ENCODE measurements around the gene APEX1. TPM values are rescaled to one million over a fixed set of nuclear protein-coding genes. Genes with fewer than 3 reads are reported as not detected.

Gene APEX1
- polyA plus RNA-seq, 1 of the 3 experiments (the other 2 are of a cell fraction), result 279 TPM

DNA sequence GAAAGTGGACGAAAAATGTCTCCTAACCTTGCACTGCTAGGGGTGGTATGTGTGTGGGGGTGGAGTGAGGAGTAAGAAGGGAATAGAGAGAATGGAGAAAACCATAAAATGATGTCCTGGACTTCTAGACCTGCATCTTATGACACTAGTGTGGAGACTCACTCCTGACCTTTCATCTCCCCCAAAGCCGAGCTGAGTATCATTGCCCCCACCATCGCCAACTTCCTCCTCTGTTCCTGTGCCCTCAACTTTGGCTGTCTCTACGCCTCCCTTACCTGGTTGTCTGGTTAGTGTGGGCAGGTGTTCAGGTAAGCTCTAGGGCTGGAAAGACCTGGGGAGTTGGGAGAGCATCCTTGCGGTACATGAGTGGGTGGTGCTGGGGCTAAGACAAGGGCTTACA lies 14.6 kb upstream of the APEX1 start:
- WGBS (ENCODE audit: low lambda C conversion rate), result 79% methylated on average over 5 of the region's 5 CpGs
- DNase-seq, result no peak
- H3K36me3 ChIP-seq (replicated peaks in 1 of 2; ENCODE audit: control insufficient read depth in 1 of 2, insufficient read depth in 2 of 2, low read length in 1 of 2), result peaks cover 0 to 4% of the 10 kb centered on the region in 2 experiments
- no peak overlapping the region for H3K9ac ChIP-seq
- no peak overlapping the region for H3K27ac ChIP-seq (ENCODE audit: low read depth in 2 of 2, low read length in 1 of 2)
- no peaks in the 10 kb centered on the region for H3K9me2 ChIP-seq
- H3K4me3 ChIP-seq (ENCODE audit: low read depth in 2 of 2, low read length in 1 of 2), result no peak overlapping the region
- H4K20me1 ChIP-seq (ENCODE audit: insufficient read depth), result no peaks in the 10 kb centered on the region
- H3K79me2 ChIP-seq (ENCODE audit: insufficient read depth), result no peaks in the 10 kb centered on the region
- no peaks in the 10 kb centered on the region for H3K9me3 ChIP-seq
- H3K4me2 ChIP-seq, result no peak overlapping the region
- TF ChIP-seq NRF1 (IDR thresholded peaks at IDR 0.05; ENCODE audit: low read depth, low read length) (no peak), MXI1 (IDR thresholded peaks at IDR 0.05; ENCODE audit: low read depth, low read length) (no peak), RFX5 (IDR thresholded peaks at IDR 0.05; ENCODE audit: low read length) (no peak), CHD2 (IDR thresholded peaks at IDR 0.05; ENCODE audit: low read length, partially characterized antibody) (no peak), MEF2A (IDR thresholded peaks at IDR 0.05; ENCODE audit: borderline replicate concordance, low read depth) (no peak)
- no peaks in the 10 kb centered on the region for H3K4me1 ChIP-seq (ENCODE audit: control insufficient read depth in 1 of 2, insufficient read depth in 2 of 2, low read depth in 1 of 2, low read length in 1 of 2)
- ChIA-PET CTCF (interaction anchor here (1.3 kb wide), 1 partner anchor 91 kb away, joined by 4 read pairs; no protein-coding TSS in a partner anchor), POLR2A (no interaction called here)
- no peaks in the 10 kb centered on the region; the same call in 1 of the 2 replicates for H3K27me3 ChIP-seq (ENCODE audit: insufficient read depth)
- no peaks in the 10 kb centered on the region for H3F3A ChIP-seq (replicated peaks; ENCODE audit: insufficient read depth)
- no peak overlapping the region for H2AFZ ChIP-seq (ENCODE audit: low read depth)

DNA sequence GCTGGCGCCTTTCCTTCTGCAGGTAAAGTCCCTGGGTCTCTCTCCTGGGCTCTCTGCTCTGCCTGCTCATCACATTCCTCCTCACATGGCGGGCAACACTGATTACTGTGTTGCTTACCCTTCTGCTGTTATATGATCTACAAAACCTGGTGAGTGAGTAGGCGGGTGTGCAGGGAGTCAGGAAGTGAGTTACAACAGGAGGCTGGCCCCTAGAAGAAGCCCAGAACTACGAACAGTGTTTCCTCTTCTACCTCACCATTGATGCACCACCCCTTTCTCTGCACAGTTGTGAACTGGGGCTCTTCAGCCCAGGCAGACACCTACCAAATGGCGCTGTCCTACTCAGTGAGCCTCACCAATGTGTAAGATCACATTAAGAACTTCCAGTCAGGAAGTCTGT lies 14.1 kb upstream of the APEX1 start:
- Histone ChIP-seq H3K4me3 (ENCODE audit: low read depth in 2 of 2, low read length in 1 of 2) (no peak overlapping the region), H2AFZ (ENCODE audit: low read depth) (no peak overlapping the region), H3K9me3 (no peaks in the 10 kb centered on the region), H3K9me2 (no peaks in the 10 kb centered on the region), H3K4me2 (no peak overlapping the region), H3K27ac (ENCODE audit: low read depth in 2 of 2, low read length in 1 of 2) (no peak overlapping the region), H3F3A (replicated peaks; ENCODE audit: insufficient read depth) (no peaks in the 10 kb centered on the region), H3K4me1 (ENCODE audit: control insufficient read depth in 1 of 2, insufficient read depth in 2 of 2, low read depth in 1 of 2, low read length in 1 of 2) (no peaks in the 10 kb centered on the region), H3K79me2 (ENCODE audit: insufficient read depth) (no peaks in the 10 kb centered on the region), H3K36me3 (replicated peaks in 1 of 2; ENCODE audit: control insufficient read depth in 1 of 2, insufficient read depth in 2 of 2, low read length in 1 of 2) (peaks cover 2 to 8% of the 10 kb centered on the region in 2 experiments), H3K9ac (no peak overlapping the region), H3K27me3 (ENCODE audit: insufficient read depth) (no peaks in the 10 kb centered on the region; the same call in 1 of the 2 replicates), H4K20me1 (ENCODE audit: insufficient read depth) (no peaks in the 10 kb centered on the region)
- TF ChIP-seq, protein P1, sequence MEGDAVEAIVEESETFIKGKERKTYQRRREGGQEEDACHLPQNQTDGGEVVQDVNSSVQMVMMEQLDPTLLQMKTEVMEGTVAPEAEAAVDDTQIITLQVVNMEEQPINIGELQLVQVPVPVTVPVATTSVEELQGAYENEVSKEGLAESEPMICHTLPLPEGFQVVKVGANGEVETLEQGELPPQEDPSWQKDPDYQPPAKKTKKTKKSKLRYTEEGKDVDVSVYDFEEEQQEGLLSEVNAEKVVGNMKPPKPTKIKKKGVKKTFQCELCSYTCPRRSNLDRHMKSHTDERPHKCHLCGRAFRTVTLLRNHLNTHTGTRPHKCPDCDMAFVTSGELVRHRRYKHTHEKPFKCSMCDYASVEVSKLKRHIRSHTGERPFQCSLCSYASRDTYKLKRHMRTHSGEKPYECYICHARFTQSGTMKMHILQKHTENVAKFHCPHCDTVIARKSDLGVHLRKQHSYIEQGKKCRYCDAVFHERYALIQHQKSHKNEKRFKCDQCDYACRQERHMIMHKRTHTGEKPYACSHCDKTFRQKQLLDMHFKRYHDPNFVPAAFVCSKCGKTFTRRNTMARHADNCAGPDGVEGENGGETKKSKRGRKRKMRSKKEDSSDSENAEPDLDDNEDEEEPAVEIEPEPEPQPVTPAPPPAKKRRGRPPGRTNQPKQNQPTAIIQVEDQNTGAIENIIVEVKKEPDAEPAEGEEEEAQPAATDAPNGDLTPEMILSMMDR (IDR thresholded peaks at IDR 0.05), result no peak
- TF ChIP-seq YY1 (IDR thresholded peaks at IDR 0.05; ENCODE audit: low read depth) (no peak), EP300 (IDR thresholded peaks at IDR 0.05; ENCODE audit: borderline replicate concordance in 1 of 2, low read depth in 1 of 2, low read length in 1 of 2) (no peak), FOSL2 (IDR thresholded peaks at IDR 0.05; ENCODE audit: borderline replicate concordance, low read depth) (no peak), MEF2A (IDR thresholded peaks at IDR 0.05; ENCODE audit: borderline replicate concordance, low read depth) (no peak), GATA2 (CRISPR knock-in tag; IDR thresholded peaks at IDR 0.05) (no peak), EZH2phosphoT487 (IDR thresholded peaks at IDR 0.05; ENCODE audit: borderline replicate concordance, low read depth) (no peak), SMC3 (IDR thresholded peaks at IDR 0.05; ENCODE audit: low read depth, low read length) (no peak), MXI1 (IDR thresholded peaks at IDR 0.05; ENCODE audit: low read depth, low read length) (no peak), TAF1 (IDR thresholded peaks at IDR 0.05; ENCODE audit: borderline replicate concordance, low read depth, low read length) (no peak), POLR2AphosphoS5 (IDR thresholded peaks at IDR 0.05; ENCODE audit: low read depth, low read length) (no peak), RAD21 (IDR thresholded peaks at IDR 0.05; ENCODE audit: low read length) (no peak), TCF12 (IDR thresholded peaks at IDR 0.05) (no peak)
- TF ChIP-seq, protein P2, sequence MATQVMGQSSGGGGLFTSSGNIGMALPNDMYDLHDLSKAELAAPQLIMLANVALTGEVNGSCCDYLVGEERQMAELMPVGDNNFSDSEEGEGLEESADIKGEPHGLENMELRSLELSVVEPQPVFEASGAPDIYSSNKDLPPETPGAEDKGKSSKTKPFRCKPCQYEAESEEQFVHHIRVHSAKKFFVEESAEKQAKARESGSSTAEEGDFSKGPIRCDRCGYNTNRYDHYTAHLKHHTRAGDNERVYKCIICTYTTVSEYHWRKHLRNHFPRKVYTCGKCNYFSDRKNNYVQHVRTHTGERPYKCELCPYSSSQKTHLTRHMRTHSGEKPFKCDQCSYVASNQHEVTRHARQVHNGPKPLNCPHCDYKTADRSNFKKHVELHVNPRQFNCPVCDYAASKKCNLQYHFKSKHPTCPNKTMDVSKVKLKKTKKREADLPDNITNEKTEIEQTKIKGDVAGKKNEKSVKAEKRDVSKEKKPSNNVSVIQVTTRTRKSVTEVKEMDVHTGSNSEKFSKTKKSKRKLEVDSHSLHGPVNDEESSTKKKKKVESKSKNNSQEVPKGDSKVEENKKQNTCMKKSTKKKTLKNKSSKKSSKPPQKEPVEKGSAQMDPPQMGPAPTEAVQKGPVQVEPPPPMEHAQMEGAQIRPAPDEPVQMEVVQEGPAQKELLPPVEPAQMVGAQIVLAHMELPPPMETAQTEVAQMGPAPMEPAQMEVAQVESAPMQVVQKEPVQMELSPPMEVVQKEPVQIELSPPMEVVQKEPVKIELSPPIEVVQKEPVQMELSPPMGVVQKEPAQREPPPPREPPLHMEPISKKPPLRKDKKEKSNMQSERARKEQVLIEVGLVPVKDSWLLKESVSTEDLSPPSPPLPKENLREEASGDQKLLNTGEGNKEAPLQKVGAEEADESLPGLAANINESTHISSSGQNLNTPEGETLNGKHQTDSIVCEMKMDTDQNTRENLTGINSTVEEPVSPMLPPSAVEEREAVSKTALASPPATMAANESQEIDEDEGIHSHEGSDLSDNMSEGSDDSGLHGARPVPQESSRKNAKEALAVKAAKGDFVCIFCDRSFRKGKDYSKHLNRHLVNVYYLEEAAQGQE (IDR thresholded peaks at IDR 0.05; ENCODE audit: low read depth, low read length), result no peak
- TF ChIP-seq, protein P3, sequence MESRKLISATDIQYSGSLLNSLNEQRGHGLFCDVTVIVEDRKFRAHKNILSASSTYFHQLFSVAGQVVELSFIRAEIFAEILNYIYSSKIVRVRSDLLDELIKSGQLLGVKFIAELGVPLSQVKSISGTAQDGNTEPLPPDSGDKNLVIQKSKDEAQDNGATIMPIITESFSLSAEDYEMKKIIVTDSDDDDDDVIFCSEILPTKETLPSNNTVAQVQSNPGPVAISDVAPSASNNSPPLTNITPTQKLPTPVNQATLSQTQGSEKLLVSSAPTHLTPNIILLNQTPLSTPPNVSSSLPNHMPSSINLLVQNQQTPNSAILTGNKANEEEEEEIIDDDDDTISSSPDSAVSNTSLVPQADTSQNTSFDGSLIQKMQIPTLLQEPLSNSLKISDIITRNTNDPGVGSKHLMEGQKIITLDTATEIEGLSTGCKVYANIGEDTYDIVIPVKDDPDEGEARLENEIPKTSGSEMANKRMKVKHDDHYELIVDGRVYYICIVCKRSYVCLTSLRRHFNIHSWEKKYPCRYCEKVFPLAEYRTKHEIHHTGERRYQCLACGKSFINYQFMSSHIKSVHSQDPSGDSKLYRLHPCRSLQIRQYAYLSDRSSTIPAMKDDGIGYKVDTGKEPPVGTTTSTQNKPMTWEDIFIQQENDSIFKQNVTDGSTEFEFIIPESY (IDR thresholded peaks at IDR 0.05; ENCODE audit: borderline replicate concordance, low read depth), result no peak
- TF ChIP-seq, protein P4, sequence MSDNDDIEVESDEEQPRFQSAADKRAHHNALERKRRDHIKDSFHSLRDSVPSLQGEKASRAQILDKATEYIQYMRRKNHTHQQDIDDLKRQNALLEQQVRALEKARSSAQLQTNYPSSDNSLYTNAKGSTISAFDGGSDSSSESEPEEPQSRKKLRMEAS (IDR thresholded peaks at IDR 0.05; ENCODE audit: low read depth), result no peak
- TF ChIP-seq, protein P5, sequence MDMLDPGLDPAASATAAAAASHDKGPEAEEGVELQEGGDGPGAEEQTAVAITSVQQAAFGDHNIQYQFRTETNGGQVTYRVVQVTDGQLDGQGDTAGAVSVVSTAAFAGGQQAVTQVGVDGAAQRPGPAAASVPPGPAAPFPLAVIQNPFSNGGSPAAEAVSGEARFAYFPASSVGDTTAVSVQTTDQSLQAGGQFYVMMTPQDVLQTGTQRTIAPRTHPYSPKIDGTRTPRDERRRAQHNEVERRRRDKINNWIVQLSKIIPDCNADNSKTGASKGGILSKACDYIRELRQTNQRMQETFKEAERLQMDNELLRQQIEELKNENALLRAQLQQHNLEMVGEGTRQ (IDR thresholded peaks at IDR 0.05; ENCODE audit: borderline replicate concordance, low read depth, low read length), result no peak
- DNase-seq, result no peak
- WGBS (ENCODE audit: low lambda C conversion rate), result 95% methylated on average over 5 of the region's 5 CpGs
- POLR2A ChIA-PET, result no interaction called here
- CTCF ChIA-PET, result interaction anchor here (1.3 kb wide), 1 partner anchor 90 kb away, joined by 4 read pairs; no protein-coding TSS in a partner anchor

Data from SK-N-SH (cell line).